NCI-H1092 treated with DMSO at 0.1 percent for 48 hours (cell line): Measurements from ENCODE around the gene GAL3ST1.
A peak's percentile ranks its signal among the peaks of the same experiment; 100 is the strongest.
"Not testable (repeated sequence)": the region's sequence is repeated elsewhere in the genome, so short reads cannot be mapped to it uniquely, and the experiment has no call there.

Source experiments
- DNase-seq: peaks from one replicate; lab custom pipeline; 2025; lab: John Stamatoyannopoulos, UW

Gene GAL3ST1, protein sequence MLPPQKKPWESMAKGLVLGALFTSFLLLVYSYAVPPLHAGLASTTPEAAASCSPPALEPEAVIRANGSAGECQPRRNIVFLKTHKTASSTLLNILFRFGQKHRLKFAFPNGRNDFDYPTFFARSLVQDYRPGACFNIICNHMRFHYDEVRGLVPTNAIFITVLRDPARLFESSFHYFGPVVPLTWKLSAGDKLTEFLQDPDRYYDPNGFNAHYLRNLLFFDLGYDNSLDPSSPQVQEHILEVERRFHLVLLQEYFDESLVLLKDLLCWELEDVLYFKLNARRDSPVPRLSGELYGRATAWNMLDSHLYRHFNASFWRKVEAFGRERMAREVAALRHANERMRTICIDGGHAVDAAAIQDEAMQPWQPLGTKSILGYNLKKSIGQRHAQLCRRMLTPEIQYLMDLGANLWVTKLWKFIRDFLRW

DNA sequence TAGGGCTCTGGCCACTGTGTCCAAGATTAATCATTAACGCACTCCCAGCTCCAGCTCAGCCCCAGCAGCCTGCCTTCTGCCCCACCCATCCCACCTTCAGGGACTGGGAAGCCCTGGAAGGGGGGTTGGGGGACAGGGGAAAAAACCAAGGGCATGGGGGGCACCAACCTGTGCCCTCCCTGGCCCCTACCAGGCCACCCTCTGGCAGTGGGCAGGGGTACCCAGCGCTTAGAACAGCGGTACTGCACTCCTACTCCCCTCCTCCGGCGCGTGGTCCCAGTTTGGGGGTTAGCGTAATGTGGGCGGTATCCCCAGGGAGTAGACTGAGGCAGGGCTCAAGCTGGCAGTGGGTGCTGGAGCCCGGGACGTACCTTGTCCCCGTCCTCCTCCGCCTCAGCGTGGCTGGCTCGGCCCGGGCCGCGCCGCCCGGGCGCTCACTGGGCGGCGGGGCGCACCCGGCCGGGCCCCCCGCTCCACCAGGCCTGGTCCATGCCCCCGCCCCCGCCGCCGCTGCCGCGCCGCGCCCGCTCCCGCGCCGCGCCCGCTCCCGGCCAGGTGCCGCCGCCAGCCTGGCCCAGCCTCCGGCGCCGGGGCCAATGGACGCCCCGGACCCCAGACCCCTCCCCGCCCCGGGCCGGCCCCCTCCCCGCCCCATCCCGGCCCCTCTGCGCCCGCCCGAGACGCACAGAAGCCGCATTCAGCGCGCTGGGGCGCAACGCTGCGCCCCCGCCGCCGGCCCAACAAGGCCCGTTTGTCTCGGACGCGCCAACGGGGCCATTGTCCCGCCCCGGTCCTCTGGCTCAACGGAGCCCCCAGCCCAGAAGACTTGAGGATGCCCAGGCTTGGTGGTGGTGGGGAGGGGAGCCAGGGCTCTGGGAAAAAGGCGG, at the start of gene GAL3ST1:
GAL3ST1 (minus strand) TSS at position 571 of the 887 bp plus-strand sequence. CDS start 17,273 bp downstream, outside the sequence.
- no peak for DNase-seq

DNA sequence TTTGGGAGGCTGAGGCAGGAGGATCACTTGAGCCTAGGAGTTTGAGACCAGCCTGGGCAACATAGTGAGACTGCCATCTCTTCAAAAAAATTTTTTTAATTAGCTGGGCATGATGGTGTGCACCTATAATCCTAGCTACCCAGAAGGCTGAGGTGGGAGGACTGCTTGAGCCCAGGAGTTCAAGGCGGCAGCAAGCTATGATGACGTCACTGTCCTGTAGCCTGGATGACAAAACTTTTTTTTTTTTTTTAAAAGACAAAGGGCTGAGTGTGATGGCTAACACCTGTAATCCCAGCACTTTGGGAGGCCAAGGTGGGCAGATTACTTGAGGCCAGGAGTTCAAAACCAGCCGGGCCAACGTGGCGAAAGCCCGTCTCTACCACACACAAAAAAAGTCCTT, 45.4 kb upstream of the GAL3ST1 start:
- not testable (repeated sequence) for DNase-seq

DNA sequence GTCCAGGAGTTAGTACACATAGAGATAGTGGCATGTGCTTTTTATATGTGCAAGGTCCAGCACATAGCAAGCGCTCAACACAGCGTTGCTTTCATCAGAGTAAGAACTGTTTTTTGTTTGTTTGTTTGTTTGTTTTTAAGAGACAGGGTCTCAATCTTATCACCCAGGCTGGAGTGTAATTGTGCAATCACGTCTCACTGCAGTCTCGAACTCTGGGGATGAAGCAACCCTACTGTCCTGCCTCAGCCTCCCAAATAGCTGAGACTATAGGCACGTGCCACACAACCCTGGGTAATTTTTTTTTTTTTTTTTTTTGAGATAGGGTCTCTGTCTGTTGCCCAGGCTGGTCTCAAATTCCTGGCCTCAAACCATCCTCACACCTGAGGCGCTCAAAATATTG, 43.4 kb upstream of the GAL3ST1 start:
- DNase-seq, result no peak

DNA sequence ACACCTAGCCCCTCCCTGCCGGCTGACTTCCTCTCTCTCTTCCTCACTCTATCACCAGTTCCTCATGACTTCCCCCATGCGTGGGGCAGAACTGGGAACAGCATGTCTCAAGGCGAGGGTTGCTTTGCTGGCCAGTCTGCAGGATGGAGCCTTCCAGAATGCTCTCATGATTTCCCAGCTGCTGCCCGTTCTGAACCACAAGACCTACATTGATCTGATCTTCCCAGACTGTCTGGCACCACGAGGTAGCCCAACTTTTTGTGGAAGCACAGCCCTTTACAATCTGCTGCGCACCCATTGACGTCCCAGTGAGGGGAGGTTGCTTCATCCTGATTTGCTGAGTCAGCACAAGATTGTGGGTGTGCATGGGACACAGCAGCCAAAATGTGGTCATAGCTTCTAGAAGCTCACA, 41.1 kb upstream of the GAL3ST1 start:
- no peak for DNase-seq

DNA sequence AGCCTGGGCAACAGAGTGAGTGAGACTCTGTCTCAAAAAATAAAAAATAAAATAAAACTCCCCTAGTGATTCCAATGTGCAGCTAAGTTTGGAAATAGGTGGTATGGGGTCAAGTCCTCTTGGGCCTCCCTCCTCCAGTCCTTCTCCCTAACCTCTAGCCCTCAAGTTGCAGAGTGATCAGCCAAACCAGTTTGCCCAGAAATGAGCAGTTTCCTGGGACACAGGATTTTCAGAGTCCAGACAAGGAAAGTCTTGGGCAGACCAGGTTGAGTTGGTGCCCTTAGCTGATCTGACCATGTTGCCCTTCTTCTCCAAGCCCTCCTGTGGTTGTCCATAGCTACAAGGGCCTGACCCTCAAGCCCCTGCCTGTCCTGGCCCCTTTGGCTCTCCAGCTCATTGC, 40.4 kb upstream of the GAL3ST1 start:
- no peak for DNase-seq

DNA sequence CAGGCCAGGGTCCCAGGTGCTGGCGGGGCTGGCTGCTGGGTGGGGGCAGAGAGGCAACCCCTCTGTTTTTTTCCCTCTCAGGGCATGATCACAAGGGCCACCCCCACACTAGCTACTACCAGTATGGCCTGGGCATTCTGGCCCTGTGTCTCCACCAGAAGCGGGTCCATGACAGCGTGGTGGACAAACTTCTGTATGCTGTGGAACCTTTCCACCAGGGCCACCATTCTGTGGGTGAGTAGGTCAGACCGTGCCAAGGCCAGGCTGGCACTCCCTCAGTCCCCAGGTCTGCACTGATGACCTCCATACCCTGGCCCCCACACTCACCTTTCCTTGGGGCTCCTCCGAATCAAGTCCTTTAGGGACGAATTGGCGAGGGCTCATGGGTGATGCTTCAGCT, 39.8 kb upstream of the GAL3ST1 start:
- no peak for DNase-seq

DNA sequence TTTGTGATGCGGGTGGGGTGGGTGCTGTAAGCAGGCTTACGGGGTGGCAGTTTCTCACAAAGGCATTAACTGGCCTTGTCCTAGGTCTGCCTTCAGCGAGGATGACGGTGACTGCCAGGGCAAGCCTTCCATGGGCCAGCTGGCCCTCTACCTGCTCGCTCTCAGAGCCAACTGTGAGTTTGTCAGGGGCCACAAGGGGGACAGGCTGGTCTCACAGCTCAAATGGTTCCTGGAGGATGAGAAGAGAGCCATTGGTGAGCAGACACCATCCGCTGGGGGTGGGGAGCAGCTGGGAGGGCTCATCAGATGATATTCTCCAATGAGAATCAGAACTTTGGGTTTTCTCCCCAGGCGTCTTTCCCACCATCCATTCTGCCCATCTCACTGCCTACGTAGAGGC, 38.3 kb upstream of the GAL3ST1 start:
- DNase-seq, result no peak

DNA sequence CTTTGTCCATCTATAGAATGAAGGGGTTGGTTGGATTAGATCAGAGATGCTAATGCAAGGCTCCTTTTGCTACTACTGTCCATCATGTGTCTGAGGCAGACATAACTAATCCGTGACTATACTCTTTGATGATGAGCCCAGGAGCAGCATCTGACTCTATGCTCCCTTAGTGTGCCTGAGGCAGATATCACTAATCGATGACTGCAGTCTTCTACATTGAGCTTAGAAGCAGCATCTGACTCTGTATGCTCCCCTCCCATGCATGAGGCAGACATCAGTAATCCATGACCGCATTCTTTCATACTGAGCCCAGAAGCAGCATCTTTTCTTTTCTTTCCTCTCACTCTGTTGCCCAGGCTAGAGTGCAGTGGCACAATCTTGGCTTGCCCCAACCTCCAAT, 36.7 kb upstream of the GAL3ST1 start:
- no peak for DNase-seq

DNA sequence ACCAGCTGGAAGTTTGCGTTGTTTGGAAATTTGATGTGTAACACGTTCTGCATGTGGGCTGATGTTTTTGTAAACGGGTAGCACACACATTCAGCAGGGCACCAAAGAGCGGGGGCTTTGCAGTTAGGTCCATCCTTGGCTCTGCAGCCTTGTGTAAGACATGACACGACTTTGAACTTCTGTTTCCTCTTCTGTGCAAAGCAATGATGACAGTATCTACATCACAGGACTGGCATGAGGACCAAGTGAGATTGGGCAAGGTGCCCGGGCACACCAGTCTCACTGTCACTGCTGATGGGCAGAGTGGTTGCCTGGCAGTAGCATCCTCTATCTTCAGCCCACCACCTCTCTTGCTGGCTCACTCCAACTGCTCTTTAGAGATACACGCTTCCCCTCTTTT, 35.8 kb upstream of the GAL3ST1 start:
- no peak for DNase-seq

DNA sequence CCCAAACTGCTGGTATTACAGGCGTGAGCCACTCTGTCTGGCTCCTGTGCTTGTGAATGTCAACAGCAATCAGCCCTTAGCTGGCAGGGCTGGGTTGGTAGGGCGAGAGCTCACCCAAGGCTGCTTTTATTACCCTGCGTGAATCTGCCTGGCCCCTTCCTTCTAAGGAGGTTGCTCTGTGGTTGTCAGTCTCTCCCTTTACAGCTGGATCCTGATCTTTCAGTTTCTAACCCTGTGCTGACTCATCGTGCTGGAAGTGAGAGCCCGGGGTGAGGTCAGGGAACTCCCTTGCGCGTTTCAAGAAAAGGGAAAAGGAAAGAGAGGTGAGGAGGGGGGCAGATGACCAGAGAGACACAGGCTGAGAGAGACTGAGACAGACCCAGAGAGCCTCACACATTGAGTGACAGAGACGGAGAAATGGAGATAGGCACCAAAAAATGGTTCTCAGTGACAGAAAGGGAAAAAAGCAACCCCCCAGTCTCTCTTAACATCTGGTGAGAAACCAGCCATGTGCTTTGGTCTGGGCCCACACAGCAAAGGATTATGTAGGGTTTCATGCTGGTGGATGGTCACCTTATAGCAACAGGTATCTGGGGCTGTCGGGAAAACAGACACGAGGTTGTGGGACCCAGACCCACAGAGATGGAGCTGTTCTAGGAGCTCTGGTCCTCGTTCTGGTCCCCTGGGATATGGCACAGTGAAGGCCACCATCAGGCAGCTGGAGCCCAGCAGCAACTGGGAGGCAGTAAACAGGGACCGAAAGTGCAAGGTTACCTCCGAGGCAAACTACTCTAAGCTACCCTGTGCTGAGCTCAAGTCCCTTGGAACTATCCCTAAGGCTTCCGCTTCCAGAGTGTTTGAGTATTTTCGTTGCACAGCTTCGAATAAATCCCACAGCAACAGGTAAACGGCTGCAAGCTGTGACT, 35.1 kb upstream of the GAL3ST1 start:
- DNase-seq, result no peak

DNA sequence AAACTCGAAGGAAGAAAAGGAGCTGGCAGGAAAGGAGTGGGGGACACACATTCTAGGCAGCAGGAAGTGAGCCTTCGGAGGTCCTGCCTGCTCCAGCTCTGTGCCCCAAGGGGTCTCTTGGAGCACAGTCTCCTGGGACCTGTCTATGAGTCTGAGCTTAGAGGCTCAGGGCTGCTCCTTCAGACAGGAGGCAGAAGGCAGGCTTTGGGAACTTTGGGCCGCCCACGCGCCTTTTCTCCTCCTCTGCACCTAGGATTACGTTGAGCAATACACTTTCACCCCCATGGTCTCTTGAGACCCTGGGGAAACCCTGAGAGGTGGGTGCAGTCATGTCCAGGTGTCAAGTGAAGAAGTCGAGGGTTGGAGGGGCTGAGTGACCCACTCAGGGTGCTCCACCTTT, 33.5 kb upstream of the GAL3ST1 start:
- no peak for DNase-seq

DNA sequence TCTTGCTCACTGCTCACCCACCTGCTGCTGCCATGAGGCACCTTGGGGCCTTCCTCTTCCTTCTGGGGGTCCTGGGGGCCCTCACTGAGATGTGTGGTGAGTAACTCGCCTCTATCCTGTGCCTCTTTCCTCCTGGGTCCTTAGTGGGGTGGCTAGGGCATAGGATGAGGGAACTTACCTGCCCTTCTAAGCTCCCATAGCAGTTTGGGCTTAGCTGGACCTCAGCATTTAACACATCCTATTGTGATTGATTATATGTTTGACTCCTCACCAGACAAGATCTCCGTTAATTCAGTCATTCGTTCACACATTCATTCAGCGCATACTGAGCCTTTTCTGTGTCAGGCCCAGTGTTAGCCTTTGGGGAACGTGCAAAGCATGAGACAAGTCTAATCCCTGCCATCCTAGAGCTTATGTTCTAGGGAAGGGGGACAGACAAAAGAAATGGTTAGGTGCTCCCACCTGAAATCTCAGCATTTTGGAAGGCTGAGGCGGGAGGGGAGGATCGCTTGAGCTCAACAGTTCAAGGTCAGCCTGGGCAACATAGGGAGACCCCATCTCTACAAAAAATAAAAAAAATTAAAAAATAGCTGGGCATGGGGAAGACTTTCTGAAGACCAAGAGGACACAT, 33.0 kb upstream of the GAL3ST1 start:
- no peak for DNase-seq

DNA sequence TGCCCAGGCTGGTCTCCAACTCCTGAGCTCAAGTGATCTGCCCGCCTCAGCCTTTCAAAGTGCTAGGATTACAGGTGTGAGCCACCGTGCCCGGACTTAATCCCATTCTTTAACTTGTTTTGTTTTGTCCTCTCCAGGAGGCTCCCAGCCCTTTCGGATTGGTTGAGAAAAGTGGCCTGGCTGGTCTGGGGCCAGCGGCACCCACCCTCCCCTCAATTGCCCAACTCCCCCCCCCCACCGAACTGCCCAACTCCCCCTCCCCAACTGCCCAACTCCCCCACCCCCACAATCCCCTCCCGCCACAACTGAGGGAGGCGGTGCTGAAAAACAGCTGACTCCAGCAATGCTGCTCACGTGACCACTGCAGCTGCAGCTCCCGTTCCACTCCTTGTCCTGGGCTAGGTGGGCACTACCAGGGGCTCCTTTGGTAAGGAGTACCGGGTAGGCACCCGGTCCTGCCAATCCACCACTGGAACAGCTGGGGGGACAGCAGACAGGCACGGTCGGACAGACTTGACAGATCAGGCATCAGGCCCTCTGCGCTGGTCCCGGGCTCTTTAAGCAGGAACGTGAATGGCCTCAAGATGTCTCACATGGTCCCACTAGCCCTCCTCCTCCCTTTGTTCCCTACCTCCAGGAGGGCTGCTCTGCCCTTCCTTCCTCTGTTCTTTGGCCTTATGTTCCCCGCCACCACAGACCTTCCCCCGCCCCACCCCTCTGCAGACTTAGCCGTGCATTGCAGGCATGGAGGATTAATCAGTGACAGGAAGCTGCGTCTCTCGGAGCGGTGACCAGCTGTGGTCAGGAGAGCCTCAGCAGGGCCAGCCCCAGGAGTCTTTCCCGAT, 32.2 kb upstream of the GAL3ST1 start, which contains the start of gene TCN2:
TCN2 (plus strand) TSS at position 720 of the 845 bp plus-strand sequence. CDS start 158 bp downstream, outside the sequence.
- DNase-seq, result peak; percentile 45

DNA sequence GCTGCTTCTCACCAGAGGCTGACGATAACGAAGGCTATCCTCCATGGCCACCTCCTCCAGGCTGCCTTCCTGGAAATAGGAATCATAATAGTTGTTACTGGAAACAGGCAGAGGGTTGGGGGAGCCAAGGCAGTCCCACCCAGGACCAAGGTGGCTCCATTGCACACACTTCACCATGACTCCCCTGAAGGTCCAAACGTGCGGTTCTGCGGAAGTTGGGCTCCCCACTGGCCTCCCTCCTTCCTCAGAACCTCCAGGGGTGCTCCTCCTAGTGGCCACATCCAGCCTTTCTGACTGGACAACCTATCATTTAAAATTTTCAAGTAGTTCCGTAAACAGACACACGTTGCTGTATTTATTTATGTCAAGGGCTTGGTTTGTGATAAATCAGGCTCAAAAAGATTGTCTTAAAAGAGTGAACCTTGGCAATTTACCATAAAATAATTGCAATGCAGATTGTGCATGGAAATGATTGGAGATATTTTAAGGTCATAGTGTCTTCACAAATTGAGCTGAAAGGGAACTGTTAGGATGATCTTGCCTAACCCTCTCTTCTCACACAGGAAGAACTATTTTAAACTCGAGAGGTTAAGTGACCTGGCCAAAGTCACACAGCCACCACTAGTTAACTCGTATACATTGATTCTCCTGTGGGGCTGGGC, 31.1 kb upstream of the GAL3ST1 start:
- peak; percentile 37 for DNase-seq

DNA sequence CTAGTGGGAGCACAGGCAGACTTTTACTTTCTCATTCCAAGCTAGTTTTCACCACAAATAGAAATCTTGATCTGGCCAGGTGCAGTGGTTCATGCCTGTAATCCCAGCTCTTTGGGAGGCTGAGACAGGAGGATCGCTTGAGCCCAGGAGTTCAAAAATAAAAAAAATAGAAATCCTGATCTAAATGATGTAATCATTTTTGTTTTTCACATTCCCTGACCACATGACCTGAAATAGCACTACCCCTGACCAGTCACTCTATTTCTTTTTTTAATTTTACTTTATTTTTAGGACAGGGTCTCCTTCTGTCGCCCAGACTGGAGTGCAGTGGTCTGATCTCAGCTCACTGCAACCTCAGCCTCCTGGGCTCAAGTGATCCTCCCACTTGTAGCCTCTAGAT, 30.3 kb upstream of the GAL3ST1 start:
- DNase-seq, result no peak

DNA sequence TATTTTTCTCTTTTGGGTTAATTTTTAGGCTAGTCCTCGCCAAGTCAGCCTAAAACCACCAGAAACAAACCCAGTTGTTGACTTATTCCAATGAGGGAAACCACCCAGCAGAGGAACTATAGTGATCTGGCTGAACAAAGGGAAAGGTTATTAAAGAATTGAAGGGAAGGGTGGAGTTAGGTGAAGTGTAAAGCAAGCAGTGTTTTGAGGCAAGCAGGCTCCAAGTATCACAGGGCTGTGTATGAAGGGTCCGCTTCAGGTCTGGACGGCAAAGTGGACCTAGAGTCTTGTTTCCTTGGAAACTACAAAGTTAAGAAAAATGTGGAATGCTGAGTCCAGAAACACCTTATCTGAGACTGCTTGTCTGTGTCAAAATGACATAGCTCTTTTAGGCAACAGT, 29.3 kb upstream of the GAL3ST1 start:
- DNase-seq, result no peak

DNA sequence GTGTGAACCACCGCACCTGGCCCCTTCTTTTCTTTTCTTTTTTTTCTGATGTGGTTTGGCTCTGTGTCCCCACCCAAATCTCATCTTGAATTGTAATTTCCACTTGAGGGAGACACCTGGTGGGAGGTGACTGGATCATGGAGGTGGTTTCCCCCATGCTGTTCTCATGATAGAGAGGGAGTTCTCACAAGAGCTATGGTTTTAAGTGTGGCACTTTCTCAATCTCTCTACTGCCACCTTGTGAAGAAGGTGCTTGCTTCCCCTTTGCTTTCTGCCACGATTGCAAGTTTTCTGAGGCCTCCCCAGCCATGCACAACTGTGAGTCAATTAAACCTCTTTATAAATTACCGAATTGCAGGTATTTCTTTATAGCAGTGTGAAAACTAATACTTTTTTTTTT, 27.6 kb upstream of the GAL3ST1 start:
- DNase-seq, result peak; percentile 24

DNA sequence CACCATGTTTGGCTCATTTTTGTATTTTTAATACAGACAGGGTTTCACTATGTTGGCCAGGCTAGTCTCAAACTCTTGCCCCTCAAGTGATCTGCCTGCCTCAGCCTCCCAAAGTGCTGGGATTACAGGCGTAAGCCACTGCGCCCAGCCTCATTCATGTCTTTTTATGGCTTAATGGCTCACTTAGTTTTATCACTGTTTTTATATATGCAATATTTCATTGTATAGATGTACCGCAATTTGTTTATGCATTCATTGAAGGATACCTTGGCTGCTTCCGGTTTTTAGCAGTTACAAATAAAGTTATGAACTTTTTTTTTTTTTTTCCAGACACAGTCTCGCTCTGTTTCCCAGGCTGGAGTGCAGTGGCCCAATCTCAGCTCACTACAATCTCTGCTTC, 27.0 kb upstream of the GAL3ST1 start:
- no peak for DNase-seq

DNA sequence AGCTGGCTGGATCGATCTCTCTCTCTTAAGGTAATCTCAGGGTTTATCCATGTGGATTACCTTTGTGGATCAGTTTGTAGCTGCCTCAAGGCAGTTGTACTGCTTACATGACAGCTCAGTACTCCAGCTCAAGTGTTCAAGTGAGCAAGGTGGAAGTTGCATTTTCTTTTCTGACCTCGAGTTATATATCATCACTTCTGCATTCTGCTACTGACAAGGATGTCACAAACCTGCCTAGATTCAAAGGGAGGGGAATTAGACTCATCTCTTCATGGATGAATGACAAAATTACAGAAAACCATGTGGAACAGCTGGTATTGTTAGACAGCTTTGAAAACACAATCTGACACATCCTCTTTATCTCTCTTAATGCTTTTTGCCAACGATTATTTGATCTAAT, 26.5 kb upstream of the GAL3ST1 start:
- no peak for DNase-seq

DNA sequence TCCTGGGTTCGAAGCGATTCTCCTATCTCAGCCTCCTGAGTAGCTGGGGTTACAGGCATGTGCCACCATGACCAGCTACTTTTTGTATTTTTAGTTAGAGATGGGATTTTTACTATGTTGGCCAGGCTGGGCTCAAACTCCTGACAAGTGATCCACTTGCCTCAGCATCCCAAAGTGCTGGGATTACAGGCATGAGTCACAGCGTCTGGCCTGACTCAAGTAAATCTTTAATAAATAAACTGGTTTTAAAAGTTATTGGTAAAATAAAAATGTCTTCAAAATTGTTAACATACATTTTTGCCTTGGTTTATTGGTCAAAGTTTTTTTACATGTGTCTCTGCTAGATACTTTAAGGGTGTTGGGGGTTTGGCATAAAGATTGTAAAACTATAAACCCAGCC, 24.5 kb upstream of the GAL3ST1 start:
- DNase-seq, result no peak
